Astrocyte (in vitro differentiated cells and primary cell): Measurements from ENCODE around the gene RAVER1.

Experiments used
- EZH2 ChIP-seq: IDR thresholded peaks from 2 replicates; pipeline ENCODE4 v1.6.1; 2012; ENCODE audit warnings: mild to moderate bottlenecking, low read length, inconsistent platforms; ENCODE audit not compliant: insufficient read depth
- TF ChIP-seq, protein P1 (sequence below): IDR thresholded peaks from 2 replicates; pipeline ENCODE4 v1.5.1; 2011; ENCODE audit warnings: low read depth, mild to moderate bottlenecking, inconsistent platforms, low read length, moderate library complexity; ENCODE audit not compliant: insufficient read depth

DNA sequence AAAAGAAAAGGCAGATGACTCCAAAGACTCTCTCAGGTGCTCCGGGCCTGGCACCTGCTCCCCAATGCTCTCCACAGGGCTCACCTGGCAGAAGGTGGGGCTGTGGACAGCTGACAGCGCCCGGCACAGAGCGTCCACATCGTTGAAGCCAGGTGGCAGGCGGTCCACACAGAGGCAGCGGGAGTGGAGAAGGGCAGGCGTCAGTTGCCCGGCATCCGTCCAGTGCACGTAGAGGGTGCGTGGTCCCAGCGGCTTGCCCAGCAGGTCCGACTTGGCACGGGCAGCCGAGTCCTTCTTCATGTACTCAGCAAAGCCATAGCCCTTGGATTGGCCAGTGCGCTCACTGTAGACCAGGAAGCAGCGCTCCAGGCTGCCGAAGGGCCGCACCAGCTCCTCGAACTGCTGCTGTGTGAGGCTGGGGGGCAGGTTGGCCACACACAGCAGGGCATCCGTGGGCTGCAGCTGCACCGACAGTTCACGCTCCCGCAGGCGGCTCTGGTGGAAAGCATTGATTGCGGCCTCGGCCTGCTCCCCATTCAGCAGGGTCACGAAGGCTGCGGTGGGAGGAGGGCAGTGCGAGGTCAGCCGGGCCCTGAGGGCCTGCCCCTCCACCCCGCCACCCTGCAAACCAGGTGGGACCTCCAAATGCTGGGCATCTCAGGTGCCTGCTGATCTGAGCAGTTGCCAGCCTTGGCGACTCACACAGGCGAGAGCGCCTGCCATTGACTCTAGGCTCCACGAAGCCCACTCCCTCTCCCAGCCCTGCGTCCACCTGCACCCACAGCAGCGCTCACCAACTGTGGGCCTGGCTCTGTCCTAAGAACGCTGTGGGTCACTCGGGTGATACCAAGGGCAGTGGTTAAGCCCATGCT lies 4.5 kb downstream of the RAVER1 start:
- TF ChIP-seq, protein P1, sequence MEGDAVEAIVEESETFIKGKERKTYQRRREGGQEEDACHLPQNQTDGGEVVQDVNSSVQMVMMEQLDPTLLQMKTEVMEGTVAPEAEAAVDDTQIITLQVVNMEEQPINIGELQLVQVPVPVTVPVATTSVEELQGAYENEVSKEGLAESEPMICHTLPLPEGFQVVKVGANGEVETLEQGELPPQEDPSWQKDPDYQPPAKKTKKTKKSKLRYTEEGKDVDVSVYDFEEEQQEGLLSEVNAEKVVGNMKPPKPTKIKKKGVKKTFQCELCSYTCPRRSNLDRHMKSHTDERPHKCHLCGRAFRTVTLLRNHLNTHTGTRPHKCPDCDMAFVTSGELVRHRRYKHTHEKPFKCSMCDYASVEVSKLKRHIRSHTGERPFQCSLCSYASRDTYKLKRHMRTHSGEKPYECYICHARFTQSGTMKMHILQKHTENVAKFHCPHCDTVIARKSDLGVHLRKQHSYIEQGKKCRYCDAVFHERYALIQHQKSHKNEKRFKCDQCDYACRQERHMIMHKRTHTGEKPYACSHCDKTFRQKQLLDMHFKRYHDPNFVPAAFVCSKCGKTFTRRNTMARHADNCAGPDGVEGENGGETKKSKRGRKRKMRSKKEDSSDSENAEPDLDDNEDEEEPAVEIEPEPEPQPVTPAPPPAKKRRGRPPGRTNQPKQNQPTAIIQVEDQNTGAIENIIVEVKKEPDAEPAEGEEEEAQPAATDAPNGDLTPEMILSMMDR, result no peak
- TF ChIP-seq EZH2, result no peak
